IMR-90 (cell line): ENCODE measurements around the gene UBE3A. TPM values are rescaled to one million over a fixed set of nuclear protein-coding genes. Genes with fewer than 3 reads are reported as not detected.

ENCODE experiments used
- ATAC-seq: fragments of 200-7000 bp; cut with Tn5 transposase; 2 replicates; pipeline ENCODE4 v1.9.1; 2020; ENCODE audit warnings: low read depth, mild to moderate bottlenecking, moderate library complexity
- BruUV-seq: library from RNA; stranded (reverse); fragments of 400-500 nt; replicated peaks from 2 replicates; lab custom pipeline; 2021; lab: Mats Ljungman, UMichigan
- CTCF ChIA-PET: fragments of 300-600 bp; formaldehyde crosslinking; extraction: SDS; loops from one replicate; lab custom pipeline; 2021; ENCODE audit warnings: antibody characterized with exemption; lab: Yijun Ruan, JAX
- POLR2A ChIA-PET: fragments of 300-600 bp; sonication (Branson Sonifier 250); formaldehyde crosslinking; loops from one replicate; lab custom pipeline; 2022; ENCODE audit warnings: antibody characterized with exemption; ENCODE audit not compliant: unreplicated experiment; lab: Charles Lee
- DNase-seq: peaks from one replicate; pipeline ENCODE4 v3.0.0; 2013
- H2AFZ ChIP-seq: replicated peaks from 2 replicates; pipeline ENCODE3; 2013; ENCODE audit warnings: low read length, mild to moderate bottlenecking; ENCODE audit not compliant: poor library complexity
- H2AK5ac ChIP-seq: 2 replicates; pipeline ENCODE4 v1.6.1; 2013; ENCODE audit warnings: low read depth, low read length, inconsistent platforms
- H2AK9ac ChIP-seq: replicated peaks from 2 replicates; pipeline ENCODE3; 2013; ENCODE audit warnings: mild to moderate bottlenecking, low read depth, low read length, moderate library complexity; ENCODE audit not compliant: poor library complexity
- H2BK120ac ChIP-seq: 2 replicates; pipeline ENCODE4 v1.6.1; 2013; ENCODE audit warnings: low read depth, low read length, inconsistent platforms
- H2BK15ac ChIP-seq: 3 replicates; pipeline ENCODE4 v1.6.1; 2013; ENCODE audit warnings: low read depth, low read length, inconsistent platforms
- H2BK20ac ChIP-seq: 2 replicates; pipeline ENCODE4 v1.6.1; 2013; ENCODE audit warnings: low read depth, mild to moderate bottlenecking, inconsistent platforms, low read length, moderate library complexity
- H2BK5ac ChIP-seq: 2 replicates; pipeline ENCODE4 v1.6.1; 2013; ENCODE audit warnings: mild to moderate bottlenecking, low read depth, low read length, inconsistent platforms; ENCODE audit not compliant: poor library complexity, severe bottlenecking
- H3K14ac ChIP-seq: replicated peaks from 2 replicates; pipeline ENCODE4 v1.6.1; 2013; ENCODE audit warnings: low read depth, low read length, inconsistent platforms
- H3K18ac ChIP-seq: 2 replicates; pipeline ENCODE4 v1.6.1; 2013; ENCODE audit warnings: low read depth, low read length, control low read depth
- H3K23ac ChIP-seq: 2 replicates; pipeline ENCODE4 v1.6.1; 2013; ENCODE audit warnings: low read depth, low read length, inconsistent platforms
- H3K27ac ChIP-seq: 2 replicates; pipeline ENCODE4 v1.5.1; 2013; ENCODE audit warnings: mild to moderate bottlenecking, control low read depth, low read length; ENCODE audit not compliant: insufficient read depth
- H3K27me3 ChIP-seq: 2 replicates; pipeline ENCODE4 v1.6.1; 2013; ENCODE audit warnings: low read length; ENCODE audit not compliant: control insufficient read depth, insufficient read depth
- H3K36me3 ChIP-seq: 2 replicates; pipeline ENCODE4 v1.6.1; 2013; ENCODE audit warnings: low read length, mixed read lengths; ENCODE audit not compliant: control insufficient read depth, insufficient read depth
- H3K4ac ChIP-seq: 2 replicates; pipeline ENCODE4 v1.6.1; 2013; ENCODE audit warnings: low read depth, low read length, inconsistent platforms
- H3K4me1 ChIP-seq: 2 replicates; pipeline ENCODE4 v1.6.1; 2013; ENCODE audit warnings: low read length, mixed read lengths; ENCODE audit not compliant: control insufficient read depth, insufficient read depth
- H3K4me2 ChIP-seq: 2 replicates; pipeline ENCODE4 v1.6.1; 2013; ENCODE audit warnings: low read depth, mild to moderate bottlenecking, control low read depth, low read length, moderate library complexity
- H3K4me3 ChIP-seq: 2 replicates; pipeline ENCODE4 v1.5.1; 2013; ENCODE audit warnings: low read depth, mild to moderate bottlenecking, control low read depth, low read length, moderate library complexity; ENCODE audit not compliant: insufficient read depth
- H3K56ac ChIP-seq: 2 replicates; pipeline ENCODE4 v1.6.1; 2013; ENCODE audit warnings: low read length, inconsistent platforms; ENCODE audit not compliant: insufficient read depth; ENCODE audit errors: extremely low read depth
- H3K79me1 ChIP-seq, 2 experiments: 2 replicates each; pipeline ENCODE4 v1.6.1; 2013; ENCODE audit warnings: low read length in 2 of 2, inconsistent platforms in 1 of 2, low read depth in 1 of 2
- H3K9ac ChIP-seq: 2 replicates; pipeline ENCODE4 v1.6.1; 2013; ENCODE audit warnings: low read depth, low read length, control low read depth
- H3K9me1 ChIP-seq: 2 replicates; pipeline ENCODE4 v1.6.1; 2013; ENCODE audit warnings: low read length, inconsistent platforms; ENCODE audit not compliant: insufficient read depth
- H3K9me3 ChIP-seq: 2 replicates; pipeline ENCODE4 v1.6.1; 2013; ENCODE audit warnings: low read length; ENCODE audit not compliant: control insufficient read depth, insufficient read depth
- H4K20me1 ChIP-seq: 2 replicates; pipeline ENCODE4 v1.6.1; 2013; ENCODE audit warnings: low read length, inconsistent platforms; ENCODE audit not compliant: insufficient read depth
- H4K5ac ChIP-seq: 2 replicates; pipeline ENCODE4 v1.6.1; 2013; ENCODE audit warnings: mild to moderate bottlenecking, low read depth, low read length, control low read depth
- H4K8ac ChIP-seq, 2 experiments: 2 replicates each; pipeline ENCODE4 v1.6.1; 2013; ENCODE audit warnings: low read depth in 2 of 2, low read length in 2 of 2, control low read depth in 1 of 2, inconsistent platforms in 1 of 2
- H4K91ac ChIP-seq: 2 replicates; pipeline ENCODE4 v1.6.1; 2013; ENCODE audit warnings: low read depth, low read length, inconsistent platforms; ENCODE audit not compliant: insufficient read depth
- BHLHE40 ChIP-seq: fragments of 150-350 bp; IDR thresholded peaks from 2 replicates; pipeline ENCODE4 v1.6.1; 2016; ENCODE audit warnings: mild to moderate bottlenecking, low read depth, low read length
- CEBPB ChIP-seq: IDR thresholded peaks from 2 replicates; pipeline ENCODE4 v1.6.1; 2012; ENCODE audit warnings: low read depth, low read length, improper control_type of control experiment
- CTCF ChIP-seq: conservative IDR thresholded peaks from 2 replicates; pipeline ENCODE4 v1.5.1; 2012; ENCODE audit warnings: mild to moderate bottlenecking, low read depth, low read length, improper control_type of control experiment
- FOS ChIP-seq: fragments of 150-350 bp; IDR thresholded peaks from 2 replicates; pipeline ENCODE4 v1.6.1; 2016; ENCODE audit warnings: low read depth, low read length
- MAZ ChIP-seq: IDR thresholded peaks from 2 replicates; pipeline ENCODE4 v1.6.1; 2012; ENCODE audit warnings: low read depth, mild to moderate bottlenecking, low read length, improper control_type of control experiment, moderate library complexity, borderline replicate concordance
- POLR2A ChIP-seq: IDR thresholded peaks from 2 replicates; pipeline ENCODE4 v1.6.1; 2012; ENCODE audit warnings: mild to moderate bottlenecking, low read depth, low read length
- RFX5 ChIP-seq: IDR thresholded peaks from 2 replicates; pipeline ENCODE4 v1.8.0; 2012; ENCODE audit warnings: low read depth, mild to moderate bottlenecking, low read length, moderate library complexity
- USF2 ChIP-seq: fragments of 150-350 bp; IDR thresholded peaks from 2 replicates; pipeline ENCODE4 v1.6.1; 2017; ENCODE audit warnings: mild to moderate bottlenecking, antibody characterized with exemption, low read length, low read depth
- WGBS, 2 experiments: methylation state at CpG; one replicate each; pipeline versions ENCODE4 v1.1.5 to v1.1.7; 2013; ENCODE audit warnings: missing lambda C conversion rate in 2 of 2; ENCODE audit not compliant: insufficient read length in 1 of 2; ENCODE audit errors: extremely low coverage in 2 of 2; 5-methylcytosine and 5-hydroxymethylcytosine counted together
- dilution Hi-C: fragments of 300-500 bp; cut with HindIII; formaldehyde crosslinking; loops from one replicate; pipeline ENCODE4 v1.14.3; 2018; ENCODE audit warnings: low sequenced_read_pairs; ENCODE audit not compliant: unreplicated experiment
- in situ Hi-C: fragments of 300-500 bp; cut with MboI; formaldehyde crosslinking; loops from 3 replicates; pipeline ENCODE4 v1.14.3; 2019; ENCODE audit warnings: low sequenced_read_pairs, inconsistent platforms, mixed read lengths
- intact Hi-C: fragments of 100-400 bp; cut with micrococcal nuclease; formaldehyde crosslinking; loops from 2 replicates; pipeline ENCODE4 v1.10.0; 2022
- polyA plus RNA-seq, 3 experiments: library from polyadenylated mRNA; depleted of rRNA; stranded (reverse); fragments of >200 nt; gene quantifications; 2 replicates each; pipeline ENCODE4 v1.2.3, GENCODE V29; 2012; ENCODE audit warnings: low replicate concordance in 1 of 3
- total RNA-seq: library from RNA; depleted of rRNA; stranded (reverse); fragments of >200 nt; gene quantifications from 2 replicates; pipeline ENCODE4 v1.2.3, GENCODE V29; 2012

Gene UBE3A
- total and polyA plus RNA-seq, 2 of the 4 experiments (the other 2 are of a cell fraction): 19.3 to 53.2 TPM

- H2AK5ac ChIP-seq: no peak overlapping the region
- H3K27ac ChIP-seq: no peak overlapping the region
- H3K56ac ChIP-seq: no peak overlapping the region
- no peak overlapping the region for H2BK120ac ChIP-seq
- peaks cover 13% of the 10 kb centered on the region for H3K36me3 ChIP-seq
- no peak overlapping the region for H3K4me3 ChIP-seq
- no peak overlapping the region for H2AFZ ChIP-seq
- dilution Hi-C loops: no loop called here
- no peak overlapping the region for H3K4me2 ChIP-seq
- H4K5ac ChIP-seq: no peak overlapping the region
- in situ Hi-C loops: no loop called here
- H3K9me3 ChIP-seq: no peaks in the 10 kb centered on the region
- no peak overlapping the region for H4K8ac ChIP-seq
- H2BK5ac ChIP-seq: peak overlapping the region; percentile 33
- intact Hi-C loops: no loop called here
- TF ChIP-seq POLR2A: no peak
- no peak for TF ChIP-seq USF2
- no peak for TF ChIP-seq MAZ
- TF ChIP-seq CEBPB: no peak
- no peak for TF ChIP-seq BHLHE40
- no peak for TF ChIP-seq RFX5
- no peak for TF ChIP-seq FOS
- no peak for TF ChIP-seq CTCF
- ChIA-PET POLR2A (no interaction called here), CTCF (interaction anchor here (0.6 to 1.2 kb wide), 2 partner anchors 23 to 281 kb away, joined by 3 read pairs; no protein-coding TSS in a partner anchor)
- peak overlapping the region; percentile 42; the same call in 1 of the 2 replicates for H3K23ac ChIP-seq
- DNase-seq (peak; percentile 21), ATAC-seq (no peak)
- H2BK15ac ChIP-seq: no peak overlapping the region
- no TSS peak for BruUV-seq
- H4K91ac ChIP-seq: no peak overlapping the region
- no peak overlapping the region for H3K18ac ChIP-seq
- H3K9ac ChIP-seq: no peak overlapping the region
- H4K20me1 ChIP-seq: no peaks in the 10 kb centered on the region; the same call in 1 of the 2 replicates
- H3K4ac ChIP-seq: no peak overlapping the region
- H3K9me1 ChIP-seq: no peaks in the 10 kb centered on the region
- H3K79me1 ChIP-seq: peaks cover 21 to 36% of the 10 kb centered on the region in 2 experiments
- no peaks in the 10 kb centered on the region for H3K4me1 ChIP-seq
- H3K27me3 ChIP-seq: no peaks in the 10 kb centered on the region
- no peak overlapping the region for H3K14ac ChIP-seq
- H2BK20ac ChIP-seq: no peak overlapping the region
- no CpG with 5 or more reads among the region's 1 CpG for whole genome bisulfite sequencing, 2 experiments
- no peak overlapping the region for H2AK9ac ChIP-seq
These were observed 70.0 kb downstream of the UBE3A start for GRCh38 chr15:25368850-25369249.
